Measurements from ENCODE around the gene TMEM109.

GRCh38 chr11:60923326-60923725 lies 9.4 kb downstream of the TMEM109 start:
- TF ChIP-seq CTCF (IDR thresholded peaks at IDR 0.05) (no peak), NFYB (CRISPR knock-in tag; conservative IDR thresholded peaks at IDR 0.05; ENCODE audit: low read depth) (no peak), USF1 (CRISPR knock-in tag; IDR thresholded peaks at IDR 0.05) (no peak), USF2 (CRISPR knock-in tag; IDR thresholded peaks at IDR 0.05) (no peak), SP1 (CRISPR knock-in tag; conservative IDR thresholded peaks at IDR 0.05) (no peak), NR3C1 (CRISPR knock-in tag; conservative IDR thresholded peaks at IDR 0.05; ENCODE audit: low read depth) (no peak), FOXK1 (CRISPR knock-in tag; IDR thresholded peaks at IDR 0.05) (no peak), TEAD4 (CRISPR knock-in tag; IDR thresholded peaks at IDR 0.05) (no peak), EMX1 (CRISPR knock-in tag; IDR thresholded peaks at IDR 0.05) (no peak), TEAD1 (CRISPR knock-in tag; IDR thresholded peaks at IDR 0.05) (no peak), CREB1 (CRISPR knock-in tag; IDR thresholded peaks at IDR 0.05) (no peak), SMAD3 (CRISPR knock-in tag; IDR thresholded peaks at IDR 0.05; ENCODE audit: borderline replicate concordance) (no peak), IRF2 (CRISPR knock-in tag; IDR thresholded peaks at IDR 0.05; ENCODE audit: borderline replicate concordance, low read depth) (no peak)
